ENCODE results near the gene PDIA5. TPM values are rescaled to one million over a fixed set of nuclear protein-coding genes. Genes with fewer than 3 reads are reported as not detected.

PDIA5 gene
- total RNA-seq, 1 donor from 2014 or later, result 14.2 TPM

GRCh38 chr3:123161167-123161566 lies 94.3 kb downstream of the PDIA5 start:
- DNase-seq (ENCODE audit: low read depth, low spot score), result no peak
- H3K9me3 Mint-ChIP-seq, result peaks cover 6% of the 10 kb centered on the region

GRCh38 chr3:123163141-123163540 lies 96.3 kb downstream of the PDIA5 start:
- Mint-ChIP-seq H3K36me3 (ENCODE audit: low read depth) (peaks cover 31% of the 10 kb centered on the region), H3K27ac (ENCODE audit: unreplicated experiment) (no peak overlapping the region), H3K4me3 (no peak overlapping the region), H3K4me1 (no peaks in the 10 kb centered on the region), H3K9me3 (peaks cover 11% of the 10 kb centered on the region), H3K27me3 (ENCODE audit: low read depth) (no peaks in the 10 kb centered on the region)
- TF ChIP-seq CTCF (conservative IDR thresholded peaks at IDR 0.05), result no peak
- DNase-seq (ENCODE audit: low read depth, low spot score), result no peak

More at GRCh38 chr3:123161167-123161566, 94.3 kb downstream of the PDIA5 start:
- H3K4me1 Mint-ChIP-seq, result no peaks in the 10 kb centered on the region
- no peak overlapping the region for H3K4me3 Mint-ChIP-seq
- TF ChIP-seq CTCF (conservative IDR thresholded peaks at IDR 0.05), result no peak
- no peaks in the 10 kb centered on the region for H3K27me3 Mint-ChIP-seq (ENCODE audit: low read depth)
- H3K36me3 Mint-ChIP-seq (ENCODE audit: low read depth), result peaks cover 20% of the 10 kb centered on the region
- peak overlapping the region; percentile 43 for H3K27ac Mint-ChIP-seq (ENCODE audit: unreplicated experiment)

DNA sequence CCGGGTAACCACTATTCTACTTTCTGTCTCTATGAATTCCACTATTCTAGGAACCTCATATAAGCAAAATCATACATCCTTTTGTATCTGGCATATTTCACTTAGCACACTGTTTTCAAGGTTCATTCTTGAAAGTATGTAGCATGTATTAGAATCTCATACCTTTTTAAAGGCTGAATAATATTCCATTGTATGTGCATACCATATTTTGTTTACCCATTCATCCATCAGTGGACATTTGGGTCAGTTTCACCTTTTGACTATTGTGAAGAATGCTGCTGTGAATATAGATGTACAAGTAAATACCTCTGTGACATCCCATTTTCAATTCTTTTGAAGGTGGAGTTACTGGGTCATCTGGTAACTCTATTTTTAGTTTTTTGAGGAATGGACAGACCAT lies 98.3 kb downstream of the PDIA5 start:
- Mint-ChIP-seq H3K9me3 (peaks cover 11% of the 10 kb centered on the region), H3K4me3 (no peak overlapping the region), H3K36me3 (ENCODE audit: low read depth) (peaks cover 31% of the 10 kb centered on the region), H3K4me1 (peaks cover 9% of the 10 kb centered on the region), H3K27ac (ENCODE audit: unreplicated experiment) (no peak overlapping the region), H3K27me3 (ENCODE audit: low read depth) (no peaks in the 10 kb centered on the region)
- no peak for DNase-seq (ENCODE audit: low read depth, low spot score)
- TF ChIP-seq CTCF (conservative IDR thresholded peaks at IDR 0.05), result no peak

DNA sequence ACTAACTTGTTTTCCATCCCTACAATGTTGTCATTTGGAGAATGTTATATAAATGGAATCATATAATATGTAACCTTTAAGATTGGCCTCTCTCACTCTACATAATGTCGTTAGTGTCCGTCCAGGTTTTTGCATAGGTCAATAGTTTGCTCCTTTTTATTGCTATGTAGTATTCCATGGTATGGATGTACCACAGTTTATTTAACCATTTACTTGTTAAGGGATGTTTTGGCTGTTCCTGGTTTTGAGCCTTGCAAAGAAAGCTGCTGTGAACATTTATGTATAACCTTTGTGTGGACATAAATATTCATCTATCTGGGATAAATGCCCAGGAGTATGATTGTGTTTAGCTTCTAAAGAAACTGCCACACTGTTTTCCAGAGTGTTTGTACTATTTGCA lies 100.9 kb downstream of the PDIA5 start:
- DNase-seq (ENCODE audit: low read depth, low spot score), result no peak
- TF ChIP-seq CTCF (conservative IDR thresholded peaks at IDR 0.05), result no peak
- no peaks in the 10 kb centered on the region for H3K27me3 Mint-ChIP-seq (ENCODE audit: low read depth)
- H3K4me3 Mint-ChIP-seq, result no peak overlapping the region
- H3K36me3 Mint-ChIP-seq (ENCODE audit: low read depth), result peaks cover 31% of the 10 kb centered on the region
- H3K9me3 Mint-ChIP-seq, result peaks cover 11% of the 10 kb centered on the region
- no peak overlapping the region for H3K27ac Mint-ChIP-seq (ENCODE audit: unreplicated experiment)
- peaks cover 14% of the 10 kb centered on the region for H3K4me1 Mint-ChIP-seq

- peaks cover 31% of the 10 kb centered on the region for H3K36me3 Mint-ChIP-seq (ENCODE audit: low read depth)
Observed at GRCh38 chr3:123168122-123168521, 101.3 kb downstream of the PDIA5 start.

More at GRCh38 chr3:123168122-123168521, 101.3 kb downstream of the PDIA5 start:
- Mint-ChIP-seq H3K4me1 (peaks cover 14% of the 10 kb centered on the region), H3K4me3 (no peak overlapping the region), H3K27ac (ENCODE audit: unreplicated experiment) (no peak overlapping the region), H3K27me3 (ENCODE audit: low read depth) (no peaks in the 10 kb centered on the region), H3K9me3 (peaks cover 11% of the 10 kb centered on the region)
- no peak for DNase-seq (ENCODE audit: low read depth, low spot score)
- TF ChIP-seq CTCF (conservative IDR thresholded peaks at IDR 0.05), result no peak

All from neural crest cell (in vitro differentiated cells).